UCSD-AML1 (cell line): Measurements from ENCODE around the gene CR1.
"Not testable (repeated sequence)": the region's sequence is repeated elsewhere in the genome, so short reads cannot be mapped to it uniquely, and the experiment has no call there.

Experiments
- DNase-seq: peaks from one replicate; lab custom pipeline; 2025; ENCODE audit not compliant: unreplicated experiment; lab: John Stamatoyannopoulos, UW

The CR1 gene

DNA sequence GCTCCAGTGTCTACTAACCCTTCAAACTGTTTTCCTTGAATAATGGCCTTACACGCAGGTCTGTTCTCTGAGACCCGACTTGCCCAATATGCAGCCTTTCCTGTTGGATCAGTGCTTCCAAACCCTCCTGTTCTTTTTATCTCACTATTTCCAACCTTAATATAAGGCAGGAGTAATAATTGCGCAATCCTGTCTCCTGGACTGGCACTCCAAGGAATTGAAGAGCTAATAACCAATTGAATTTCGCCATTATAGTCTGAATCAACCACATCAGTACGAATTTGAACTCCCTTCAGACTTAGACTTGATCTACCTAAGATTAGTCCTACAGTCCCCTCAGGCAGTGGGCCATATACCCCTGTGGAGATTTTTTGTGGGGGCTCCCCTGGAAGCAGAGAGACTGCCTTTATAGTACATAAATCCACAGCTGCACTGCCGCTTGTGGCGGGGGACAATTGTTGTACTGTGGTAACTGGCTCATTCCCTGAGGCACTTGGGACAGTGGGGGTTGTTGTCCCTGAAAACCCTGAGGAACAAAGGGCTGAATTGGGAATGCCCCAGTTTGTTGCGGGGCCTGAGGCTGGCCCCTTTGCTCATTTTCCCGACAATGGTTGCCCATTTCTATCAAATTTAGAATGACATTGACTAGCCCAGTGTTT lies 142.7 kb downstream of the CR1 start:
- DNase-seq, result not testable (repeated sequence)

DNA sequence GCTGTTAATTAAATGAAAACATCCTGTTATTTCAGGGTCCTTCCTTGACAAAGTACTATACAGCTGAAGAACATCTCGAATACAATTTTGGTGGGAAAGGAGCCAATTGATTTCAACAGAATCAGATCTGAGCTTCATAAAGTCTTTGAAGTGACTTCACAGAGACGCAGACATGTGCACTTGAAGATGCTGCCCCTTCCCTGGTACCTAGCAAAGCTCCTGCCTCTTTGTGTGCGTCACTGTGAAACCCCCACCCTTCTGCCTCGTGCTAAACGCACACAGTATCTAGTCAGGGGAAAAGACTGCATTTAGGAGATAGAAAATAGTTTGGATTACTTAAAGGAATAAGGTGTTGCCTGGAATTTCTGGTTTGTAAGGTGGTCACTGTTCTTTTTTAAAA lies 143.4 kb downstream of the CR1 start:
- not testable (repeated sequence) for DNase-seq

DNA sequence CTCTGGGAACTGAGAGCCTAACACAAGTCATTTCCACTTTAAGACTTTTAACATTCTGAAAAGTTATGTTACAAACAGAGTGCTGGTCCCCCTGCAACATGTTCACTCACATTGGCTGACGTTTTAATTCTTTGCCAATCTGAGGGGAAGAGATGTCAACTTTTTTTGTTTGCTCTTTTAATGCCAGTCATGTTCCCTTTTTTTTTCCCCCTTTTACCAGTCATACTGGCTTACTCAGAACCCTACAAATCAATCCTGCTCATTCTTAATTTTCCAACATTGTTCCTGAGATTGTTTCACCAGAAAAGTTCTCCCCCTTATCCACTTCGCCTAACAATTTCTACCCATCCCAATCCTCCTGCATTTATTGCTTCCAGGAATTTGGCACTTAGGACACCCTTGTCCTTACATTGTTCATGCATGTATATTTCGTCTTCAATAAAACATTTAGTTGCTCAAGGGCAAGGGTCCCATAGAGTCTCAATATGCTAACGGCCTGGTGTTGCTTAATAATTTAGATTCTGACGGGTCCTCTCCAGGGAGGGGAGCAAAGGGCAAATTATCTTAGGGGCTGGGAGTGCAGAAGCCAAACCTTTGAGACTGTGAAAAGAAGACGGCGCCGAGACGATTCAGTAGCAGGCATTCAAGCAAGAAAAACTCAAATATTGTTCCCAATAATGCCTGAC lies 148.4 kb downstream of the CR1 start:
- no peak for DNase-seq

DNA sequence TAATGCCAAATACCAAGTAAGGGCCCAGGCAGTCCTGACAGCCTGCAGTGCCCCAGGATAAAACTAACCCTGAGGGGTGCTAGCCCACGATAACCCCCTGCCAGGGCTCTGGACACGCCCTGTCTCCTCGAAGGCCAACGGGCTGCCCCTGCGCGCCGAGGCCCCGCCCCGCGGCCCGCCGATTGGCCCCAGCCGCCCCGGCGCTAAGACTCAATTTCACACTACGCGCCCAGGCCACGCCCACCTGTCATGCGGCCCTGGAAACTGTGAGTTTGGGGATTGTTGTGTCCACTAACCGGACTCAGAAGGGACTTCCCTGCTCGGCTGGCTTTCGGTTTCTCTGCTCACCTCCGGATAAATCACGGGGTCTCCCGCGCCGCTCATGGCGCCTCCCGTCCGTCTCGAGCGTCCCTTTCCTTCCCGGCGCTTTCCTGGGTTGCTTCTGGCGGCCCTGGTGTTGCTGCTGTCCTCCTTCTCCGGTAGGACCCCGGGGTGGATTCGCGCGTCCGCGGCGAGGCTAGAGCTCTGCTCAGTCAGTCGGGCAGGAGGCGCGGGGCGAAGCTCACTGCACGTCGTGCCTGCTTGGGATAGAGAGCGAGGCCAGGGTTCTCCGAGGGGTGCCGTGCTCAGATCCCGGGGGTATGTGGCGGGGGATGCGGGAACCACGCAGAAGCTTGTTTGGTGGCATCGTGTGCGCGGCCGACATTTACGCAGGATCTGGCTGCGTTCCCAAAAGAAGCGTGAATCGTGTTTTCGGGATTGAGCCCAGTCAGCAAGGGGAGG lies 149.1 kb downstream of the CR1 start, which contains the start of gene CR1L:
Gene CR1L (plus strand): TSS at position 282 of the 783 bp plus-strand sequence. CDS start 101 bp downstream, at position 383.
- DNase-seq, result no peak

DNA sequence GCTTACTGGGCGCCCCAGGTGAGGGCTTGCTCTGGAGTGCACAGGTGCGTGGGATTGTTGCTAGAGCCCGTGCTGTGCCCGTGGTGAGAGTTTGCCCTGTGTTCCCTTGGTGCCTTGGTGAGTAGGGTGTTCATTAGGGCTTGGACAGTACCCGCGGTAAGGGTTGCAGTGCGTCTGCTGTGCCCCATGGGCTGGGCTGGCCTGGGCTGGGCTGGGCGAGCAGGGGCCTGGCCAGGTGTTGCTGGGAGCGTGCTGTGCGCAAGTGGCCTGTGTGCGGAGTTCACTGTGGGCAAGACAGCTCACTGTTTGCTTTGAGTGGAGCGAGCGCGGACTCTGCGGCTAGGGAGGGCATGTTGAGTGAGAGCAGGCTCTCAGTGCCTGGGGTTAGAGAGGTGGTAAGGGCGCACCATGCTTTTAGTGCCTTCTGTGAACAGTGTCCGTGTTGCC lies 149.7 kb downstream of the CR1 start:
- no peak for DNase-seq

DNA sequence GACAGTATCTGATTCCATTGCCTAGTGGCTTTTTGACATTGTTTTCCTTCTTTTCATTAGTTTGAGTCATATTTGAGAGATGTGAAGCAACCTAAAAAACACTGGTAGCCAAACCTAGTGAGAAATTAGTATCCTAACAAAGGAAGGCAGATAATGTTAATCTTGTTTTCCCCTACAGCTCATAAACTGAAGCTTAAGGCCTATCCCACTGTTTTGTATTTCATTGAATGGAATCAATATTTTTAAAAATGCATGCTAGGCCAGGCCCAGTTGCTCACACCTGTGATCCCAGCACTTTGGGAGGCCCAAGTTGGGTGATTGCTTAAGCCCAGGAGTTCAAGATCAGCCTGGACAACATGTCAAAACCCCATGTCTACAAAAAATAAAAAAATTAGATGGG lies 150.2 kb downstream of the CR1 start:
- no peak for DNase-seq

DNA sequence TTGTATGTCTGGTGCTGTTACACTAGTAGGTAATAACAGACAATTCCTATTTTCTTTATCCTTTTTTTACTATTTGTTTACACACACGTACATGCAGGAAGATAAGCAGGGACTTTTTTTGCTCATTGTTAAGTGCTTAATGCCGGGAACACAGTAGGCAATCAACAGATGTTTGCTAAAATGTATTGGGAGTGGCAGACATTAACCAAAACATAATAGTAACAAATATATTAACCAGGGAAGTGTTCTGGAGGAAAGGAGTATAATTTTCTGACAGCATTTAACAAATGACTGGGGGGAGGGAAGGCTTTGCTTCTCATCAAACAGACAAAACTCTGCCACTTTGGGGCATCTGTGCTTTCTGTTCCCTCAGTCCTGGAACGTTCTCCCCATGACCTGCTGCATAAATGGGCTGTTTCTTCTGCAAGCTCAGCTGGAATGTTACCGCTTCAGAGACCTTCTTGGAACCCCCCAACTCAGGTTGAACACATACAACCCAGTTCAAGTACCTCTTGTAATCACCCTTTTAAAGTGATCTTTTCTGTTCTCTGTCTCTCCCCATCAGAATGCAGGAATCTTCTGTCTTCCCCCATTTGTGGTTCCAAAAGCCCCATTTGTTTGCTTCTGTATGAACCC lies 151.1 kb downstream of the CR1 start:
- no peak for DNase-seq

DNA sequence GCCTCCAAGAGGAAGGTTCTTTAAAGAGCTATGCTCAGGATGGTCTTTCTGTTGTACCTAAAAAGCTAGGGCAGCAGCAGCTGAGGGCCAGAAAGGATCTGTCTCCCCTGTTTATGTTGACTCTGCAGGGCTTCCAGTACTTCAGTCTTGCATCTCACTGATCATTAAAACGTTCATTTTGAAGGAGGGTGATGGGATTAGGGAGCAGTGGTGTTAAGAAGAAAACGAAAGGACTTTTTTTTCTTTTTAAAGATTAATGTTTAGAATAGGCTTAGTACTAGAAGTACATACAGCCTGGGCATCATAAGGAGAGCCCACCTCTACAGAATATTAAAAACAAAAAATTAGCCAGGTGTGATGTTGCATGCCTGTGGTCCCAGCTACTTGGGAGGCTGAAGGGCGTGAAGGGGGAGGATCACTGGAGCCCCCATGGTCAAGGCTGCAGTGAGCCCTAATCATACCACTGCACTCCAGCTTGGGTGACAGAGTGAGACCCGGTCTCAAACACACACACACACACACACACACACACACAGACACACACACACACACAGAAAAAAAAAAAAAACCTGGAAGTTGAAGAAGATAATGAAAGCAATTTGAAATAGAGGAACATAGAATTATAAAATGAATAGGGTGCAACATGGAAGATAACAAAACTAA lies 151.8 kb downstream of the CR1 start:
- DNase-seq, result no peak

DNA sequence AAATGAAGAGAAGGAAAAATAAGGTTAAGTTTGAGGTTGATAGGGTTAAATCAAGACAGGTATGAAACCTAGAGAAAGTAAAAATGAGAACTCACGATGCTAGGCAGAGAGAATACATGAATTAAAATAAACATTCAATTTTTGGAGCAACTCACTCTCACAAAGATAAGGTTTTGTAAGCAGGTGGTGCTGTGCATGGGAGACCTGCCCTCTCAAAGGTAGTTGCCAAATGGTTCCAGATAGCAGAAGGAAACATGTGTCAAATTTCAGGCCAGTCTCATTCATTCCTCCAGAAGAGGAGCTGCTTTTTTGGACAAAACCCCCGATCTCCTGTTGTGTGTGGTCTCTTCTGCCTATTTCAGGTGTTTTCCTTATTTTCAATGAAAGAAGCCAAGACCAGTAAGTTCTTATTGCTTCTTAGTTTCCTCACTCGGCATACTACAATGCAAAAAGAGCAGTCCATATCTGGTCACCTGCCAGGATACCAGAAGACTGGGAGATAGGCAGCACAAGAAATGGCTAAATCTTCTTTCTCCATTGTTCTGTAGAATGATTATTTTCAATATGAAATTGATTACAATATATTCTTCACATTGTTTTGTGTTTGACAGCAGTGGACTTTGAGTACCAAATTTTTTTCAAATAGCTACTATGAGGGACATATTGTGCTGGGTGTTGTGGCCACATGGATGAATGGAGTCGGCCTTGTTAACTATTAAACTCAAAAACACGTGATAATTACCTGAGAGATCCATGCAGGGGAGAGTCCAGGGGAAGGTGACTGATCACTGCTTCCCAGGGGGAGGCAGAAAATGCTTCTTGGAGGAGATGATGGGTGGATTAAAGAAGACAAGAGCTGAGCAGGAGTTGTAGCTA lies 152.6 kb downstream of the CR1 start:
- DNase-seq, result no peak

DNA sequence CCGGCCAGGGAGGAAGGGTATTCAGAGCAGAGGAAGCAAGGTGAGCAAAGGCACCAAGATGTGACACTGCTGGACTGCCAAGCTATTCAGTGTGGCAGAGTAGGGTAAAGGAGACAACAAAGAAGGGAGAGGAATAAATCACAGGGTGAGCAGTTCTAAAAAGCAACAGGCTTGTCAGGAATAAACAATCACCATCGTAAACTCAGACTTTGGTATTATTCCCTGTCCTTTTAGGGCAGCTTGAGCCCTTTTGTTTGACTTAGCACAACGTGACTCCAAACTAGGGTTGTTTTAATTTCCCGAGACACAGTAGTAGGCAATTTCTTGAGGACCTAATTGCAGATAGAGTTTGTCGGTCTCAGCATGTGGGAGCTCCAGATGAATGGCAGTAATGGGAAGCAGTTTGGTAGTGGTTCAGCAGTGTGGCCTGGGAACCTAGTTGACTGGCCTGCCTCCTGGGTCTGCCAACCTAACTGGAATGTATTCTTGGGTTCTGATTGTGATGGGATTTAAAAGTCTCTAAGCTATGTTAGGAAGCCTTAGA lies 153.3 kb downstream of the CR1 start:
- DNase-seq, result no peak

DNA sequence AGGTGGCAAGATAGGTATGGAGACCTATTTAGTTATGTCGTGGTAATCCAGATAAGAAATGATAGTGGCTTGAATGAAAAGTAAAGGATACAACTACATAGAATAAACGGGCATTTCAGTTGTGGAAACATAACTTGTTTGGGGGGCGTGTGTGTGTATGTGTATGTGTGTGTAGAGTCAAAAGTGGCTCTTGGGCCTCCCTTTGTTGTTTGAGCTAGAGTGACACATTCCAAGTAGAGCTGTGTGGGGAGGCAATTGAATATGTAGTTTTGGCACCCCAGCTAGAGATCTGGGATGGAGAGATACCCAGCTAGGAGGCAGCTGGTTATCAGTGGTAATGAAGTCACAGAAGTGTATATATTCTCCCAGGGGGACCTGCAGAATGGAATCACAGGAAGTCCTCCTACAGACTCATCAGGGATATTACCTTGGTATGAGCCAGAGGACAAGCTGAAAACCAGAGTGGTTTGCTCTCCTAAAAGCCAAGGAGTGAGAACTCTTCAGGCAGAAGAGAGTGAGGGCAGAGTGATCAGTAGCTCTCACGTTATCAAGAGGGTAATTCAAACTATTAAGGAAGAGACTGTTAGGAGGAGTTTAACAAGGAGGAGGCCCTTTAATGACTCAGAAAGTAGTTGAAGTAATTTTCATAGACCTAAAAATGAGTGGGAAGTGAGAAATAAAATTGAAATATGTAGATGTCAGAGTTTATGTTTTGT lies 154.1 kb downstream of the CR1 start:
- no peak for DNase-seq

DNA sequence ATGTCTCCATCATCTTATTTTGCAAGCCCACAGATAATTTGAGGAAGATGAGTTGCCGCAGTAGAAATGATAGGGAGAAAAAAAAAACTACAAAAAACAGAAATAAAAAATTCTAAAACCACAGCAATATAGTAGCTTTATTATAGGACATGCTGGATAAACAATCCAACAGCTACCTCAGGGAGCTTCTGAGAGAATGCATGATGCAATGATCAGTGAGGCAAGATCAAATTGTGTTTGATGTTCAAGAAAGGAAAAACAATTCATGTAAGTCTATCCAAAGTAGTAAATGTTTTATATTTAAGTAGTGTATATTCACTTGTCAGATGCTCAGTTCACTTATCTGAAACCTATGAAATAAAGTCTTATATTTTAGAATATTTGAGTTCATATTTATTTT lies 155.6 kb downstream of the CR1 start:
- no peak for DNase-seq

DNA sequence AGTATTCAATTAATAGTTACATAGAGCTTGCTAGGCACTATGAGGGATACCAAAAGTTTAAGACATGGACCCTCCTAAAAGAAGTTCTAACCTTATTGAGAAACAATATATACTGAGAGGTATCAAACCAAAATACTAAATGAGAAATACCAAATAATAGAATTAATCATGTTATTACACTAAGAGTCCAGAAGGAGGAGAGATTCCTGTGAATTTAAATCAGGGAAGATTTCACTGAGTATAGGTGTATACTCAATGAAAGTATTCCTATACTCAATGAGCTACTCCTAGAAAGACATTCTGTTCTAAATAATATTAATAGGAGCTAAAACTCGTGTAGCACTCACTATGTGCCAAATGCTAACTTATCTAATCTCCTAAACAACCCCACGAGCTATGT lies 158.4 kb downstream of the CR1 start:
- no peak for DNase-seq

DNA sequence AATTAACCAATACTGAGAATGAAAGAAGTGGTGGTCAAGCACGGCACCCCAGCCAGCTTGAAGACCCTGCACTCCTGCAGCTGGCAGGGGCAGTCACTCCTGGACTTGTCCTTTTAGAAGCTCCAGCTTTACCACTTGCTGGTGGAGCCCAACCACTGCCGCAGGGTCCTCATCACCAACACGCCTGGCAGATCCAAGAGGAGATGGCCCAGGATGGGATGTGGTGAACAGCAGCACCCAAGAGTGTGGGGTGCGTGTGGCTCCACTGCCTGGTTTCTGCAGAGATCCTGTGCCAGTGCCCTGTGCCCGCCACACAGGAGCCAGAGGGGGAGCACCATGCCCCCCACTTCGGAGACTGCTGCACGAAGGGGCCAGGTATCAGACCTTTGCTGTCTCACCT lies 162.5 kb downstream of the CR1 start:
- DNase-seq, result no peak

DNA sequence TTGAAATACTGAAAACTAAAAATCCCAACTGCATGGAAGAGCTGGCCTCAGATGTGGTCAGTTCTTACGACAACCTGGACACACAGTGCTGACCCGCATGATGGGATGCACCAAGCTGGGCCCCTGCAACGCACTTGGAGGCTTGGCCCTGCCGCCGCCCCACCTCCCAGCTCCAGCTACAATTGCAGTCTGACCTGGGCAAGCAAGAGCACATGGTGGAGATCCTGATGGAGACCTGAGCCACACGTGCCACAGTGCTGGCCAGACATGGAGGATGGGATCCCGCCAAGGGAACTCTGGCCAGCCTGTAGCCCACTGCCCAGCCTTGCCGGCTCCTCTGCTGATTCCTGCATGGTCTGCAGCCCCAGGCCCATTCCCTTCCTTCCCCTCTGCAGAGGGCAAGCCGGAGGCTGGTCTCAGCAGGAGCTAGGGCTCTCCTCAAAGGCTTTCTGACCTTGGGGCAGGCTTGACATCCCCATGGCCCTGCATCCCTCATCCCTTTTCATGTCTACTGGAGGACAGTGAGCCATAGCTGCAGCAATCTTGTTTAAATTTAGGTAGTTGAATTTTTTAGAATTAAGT lies 163.0 kb downstream of the CR1 start:
- no peak for DNase-seq

DNA sequence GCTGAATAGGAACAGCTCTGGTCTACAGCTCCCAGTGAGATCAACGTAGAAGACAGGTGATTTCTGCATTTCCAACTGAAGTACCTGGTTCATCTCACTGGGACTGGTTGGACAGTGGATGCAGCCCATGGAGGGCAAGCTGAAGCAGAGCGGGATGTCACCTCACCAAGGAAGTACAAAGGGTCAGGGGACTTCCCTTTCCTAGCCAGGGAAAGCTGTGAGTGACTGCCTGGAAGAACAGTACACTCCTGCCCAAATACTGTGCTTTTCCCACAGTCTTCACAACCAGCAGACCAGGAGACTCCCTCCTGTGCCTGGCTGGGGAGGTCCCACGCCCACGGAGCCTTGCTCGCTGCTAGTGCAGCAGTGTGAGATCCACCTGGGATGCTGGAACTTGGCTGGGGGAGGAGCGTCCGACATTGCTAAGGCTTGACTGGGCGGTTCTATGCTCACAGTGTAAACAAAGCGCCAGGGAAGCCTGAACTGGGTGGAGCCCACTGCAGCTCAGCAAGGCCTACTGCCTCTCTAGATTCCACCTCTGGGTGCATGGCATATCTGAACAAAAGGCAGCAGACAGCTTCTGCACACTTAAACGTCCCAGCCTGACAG lies 163.7 kb downstream of the CR1 start:
- no peak for DNase-seq

DNA sequence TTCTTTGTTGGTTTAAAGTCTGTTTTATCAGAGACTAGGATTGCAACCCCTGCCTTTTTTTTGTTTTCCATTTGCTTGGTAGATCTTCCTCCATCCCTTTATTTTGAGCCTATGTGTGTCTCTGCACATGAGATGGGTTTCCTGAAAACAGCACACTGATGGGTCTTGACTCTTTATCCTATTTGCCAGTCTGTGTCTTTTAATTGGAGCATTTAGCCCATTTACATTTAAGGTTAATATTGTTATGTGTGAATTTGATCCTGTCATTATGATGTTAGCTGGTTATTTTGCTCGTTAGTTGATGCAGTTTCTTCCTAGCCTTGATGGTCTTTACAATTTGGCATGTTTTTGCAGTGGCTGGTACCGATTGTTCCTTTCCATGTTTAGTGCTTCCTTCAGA lies 165.5 kb downstream of the CR1 start:
- not testable (repeated sequence) for DNase-seq

DNA sequence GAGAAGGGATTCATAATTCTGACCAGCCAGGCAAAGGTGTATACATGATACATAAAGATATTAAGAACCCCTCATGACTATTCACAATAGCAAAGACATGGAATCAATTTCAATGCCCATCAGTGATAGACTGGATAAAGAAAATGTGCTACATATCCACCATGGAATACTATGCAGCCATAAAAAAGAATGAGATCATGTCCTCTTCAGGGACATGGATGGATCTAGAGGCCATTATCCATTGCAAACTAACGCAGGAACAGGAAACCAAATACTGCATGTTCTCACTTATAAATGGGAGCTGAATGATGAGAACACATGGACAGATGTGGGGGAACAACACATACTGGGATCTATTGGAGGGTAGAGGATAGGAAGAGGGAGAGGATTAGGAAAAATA lies 170.4 kb downstream of the CR1 start:
- no peak for DNase-seq
